H1 (cell line): ENCODE data around the gene SLC22A23. TPM values are rescaled to one million over a fixed set of nuclear protein-coding genes. Genes with fewer than 3 reads are reported as not detected.

Source experiments
- CTCF ChIA-PET: fragments of 300-600 bp; sonication (Branson Sonifier 250); formaldehyde crosslinking; loops from one replicate; lab custom pipeline; 2021; ENCODE audit not compliant: partially characterized antibody; lab: Charles Lee
- POLR2A ChIA-PET: fragments of 300-600 bp; sonication (Branson Sonifier 250); formaldehyde crosslinking; loops from one replicate; lab custom pipeline; 2021; ENCODE audit warnings: inconsistent platforms; ENCODE audit not compliant: partially characterized antibody; lab: Charles Lee
- DNase-seq, 2 experiments: peaks; one replicate each; pipeline versions ENCODE4 v3.0.0 to v3.0.0-alpha.2; 2010 to 2022; ENCODE audit warnings: low spot score in 2 of 2, low read depth in 1 of 2, mixed read lengths in 1 of 2
- FAIRE-seq: peaks from 2 replicates; lab custom pipeline; 2011; peaks lifted over from hg19 to GRCh38; lab: Jason Lieb, UNC
- H2AFZ ChIP-seq: 2 replicates; pipeline ENCODE4 v1.8.1; 2012; ENCODE audit warnings: low read length, inconsistent platforms
- H2AK5ac ChIP-seq: 2 replicates; pipeline ENCODE4 v1.6.1; 2013; ENCODE audit warnings: low read depth, low read length
- H2BK120ac ChIP-seq: replicated peaks from 2 replicates; pipeline ENCODE3; 2013; ENCODE audit warnings: low read depth, low read length, inconsistent platforms
- H2BK12ac ChIP-seq: 2 replicates; pipeline ENCODE4 v1.6.1; 2013; ENCODE audit warnings: low read depth, low read length
- H2BK15ac ChIP-seq: 2 replicates; pipeline ENCODE4 v1.6.1; 2013; ENCODE audit warnings: low read length
- H2BK20ac ChIP-seq: 2 replicates; pipeline ENCODE4 v1.6.1; 2013; ENCODE audit warnings: low read length
- H2BK5ac ChIP-seq: 2 replicates; pipeline ENCODE4 v1.6.1; 2013; ENCODE audit warnings: low read depth, low read length
- H3K14ac ChIP-seq: 2 replicates; pipeline ENCODE4 v1.6.1; 2013; ENCODE audit warnings: inconsistent platforms; ENCODE audit not compliant: insufficient read length
- H3K18ac ChIP-seq: 2 replicates; pipeline ENCODE4 v1.6.1; 2013; ENCODE audit warnings: low read length; ENCODE audit errors: extremely low read depth
- H3K23ac ChIP-seq: 2 replicates; pipeline ENCODE4 v1.6.1; 2013; ENCODE audit warnings: inconsistent platforms; ENCODE audit not compliant: insufficient read length
- H3K23me2 ChIP-seq: 2 replicates; pipeline ENCODE4 v1.6.1; 2013; ENCODE audit warnings: low read depth, low read length
- H3K27ac ChIP-seq: 2 replicates; pipeline ENCODE4 v1.6.1; 2011; ENCODE audit warnings: low read depth, low read length, inconsistent platforms
- H3K27me3 ChIP-seq, 4 experiments: replicated peaks in 1 of 4; 1 replicate in 1 of 4; 2 replicates in 3 of 4; pipeline versions ENCODE4 v1.6.1 to v1.8.1; 2011 to 2013; ENCODE audit warnings: low read length in 3 of 4, mild to moderate bottlenecking in 3 of 4, inconsistent platforms in 2 of 4, mixed read lengths in 2 of 4, moderate library complexity in 1 of 4; ENCODE audit not compliant: control insufficient read depth in 3 of 4, insufficient read depth in 3 of 4; ENCODE audit errors: extremely low read depth in 1 of 4
- H3K36me3 ChIP-seq, 4 experiments: 2 replicates each; pipeline versions ENCODE4 v1.6.1 to v1.8.1; 2011 to 2013; ENCODE audit warnings: mild to moderate bottlenecking in 4 of 4, low read length in 3 of 4, moderate library complexity in 2 of 4, control low read depth in 1 of 4, inconsistent platforms in 1 of 4; ENCODE audit not compliant: insufficient read depth in 4 of 4, control insufficient read depth in 2 of 4
- H3K4ac ChIP-seq: replicated peaks from 2 replicates; pipeline ENCODE3; 2013; ENCODE audit warnings: low read length, low read depth, mixed read lengths, inconsistent platforms; ENCODE audit not compliant: insufficient read length
- H3K4me1 ChIP-seq, 4 experiments: replicated peaks in 1 of 4; 1 replicate in 1 of 4; 2 replicates in 3 of 4; pipeline versions ENCODE4 v1.6.1 to v1.8.1; 2011 to 2013; ENCODE audit warnings: low read length in 3 of 4, inconsistent platforms in 2 of 4, mixed read lengths in 1 of 4; ENCODE audit not compliant: insufficient read depth in 4 of 4, control insufficient read depth in 3 of 4
- H3K4me2 ChIP-seq, 2 experiments: 2 replicates each; pipeline versions ENCODE4 v1.6.1 to v1.8.1; 2011 to 2013; ENCODE audit warnings: low read depth in 2 of 2, low read length in 2 of 2, control low read depth in 1 of 2, inconsistent platforms in 1 of 2, mild to moderate bottlenecking in 1 of 2; ENCODE audit not compliant: insufficient read depth in 1 of 2
- H3K4me3 ChIP-seq, 4 experiments: fragments of 200-600, 300-600 bp in 1 of 4; sonication (generic), shearing (Covaris generic), sonication (Bioruptor Twin) in 1 of 4; 2 replicates each; pipeline versions ENCODE4 v1.5.1 to v1.8.1; 2011 to 2016; ENCODE audit warnings: low read length in 4 of 4, low read depth in 3 of 4, control low read depth in 2 of 4, inconsistent platforms in 2 of 4, mild to moderate bottlenecking in 2 of 4, mixed read lengths in 1 of 4, moderate library complexity in 1 of 4; ENCODE audit not compliant: insufficient read depth in 2 of 4; ENCODE audit errors: extremely low read depth in 1 of 4
- H3K56ac ChIP-seq: replicated peaks from 2 replicates; pipeline ENCODE3; 2013; ENCODE audit warnings: low read depth, mild to moderate bottlenecking, mixed read lengths, low read length, inconsistent platforms; ENCODE audit not compliant: insufficient read length
- H3K79me1 ChIP-seq: 2 replicates; pipeline ENCODE4 v1.6.1; 2013; ENCODE audit warnings: low read depth, low read length, control low read depth
- H3K79me2 ChIP-seq, 2 experiments: 2 replicates each; pipeline versions ENCODE4 v1.6.1 to v1.8.1; 2012 to 2013; ENCODE audit warnings: low read length in 2 of 2, mild to moderate bottlenecking in 2 of 2, inconsistent platforms in 1 of 2; ENCODE audit not compliant: insufficient read depth in 2 of 2, control insufficient read depth in 1 of 2
- H3K9ac ChIP-seq, 4 experiments: replicated peaks in 1 of 4; 1 replicate in 1 of 4; 2 replicates in 3 of 4; pipeline versions ENCODE4 v1.6.1 to v1.8.1; 2011 to 2013; ENCODE audit warnings: low read depth in 3 of 4, low read length in 3 of 4, control low read depth in 2 of 4, mild to moderate bottlenecking in 2 of 4, moderate library complexity in 2 of 4, inconsistent platforms in 1 of 4; ENCODE audit errors: extremely low read depth in 1 of 4
- H3K9me3 ChIP-seq, 2 experiments: 2 replicates each; pipeline versions ENCODE4 v1.6.1 to v1.8.1; 2012 to 2013; ENCODE audit warnings: mild to moderate bottlenecking in 2 of 2, moderate library complexity in 2 of 2, control low read depth in 1 of 2, inconsistent platforms in 1 of 2, low read depth in 1 of 2, low read length in 1 of 2, mixed read lengths in 1 of 2; ENCODE audit not compliant: insufficient read depth in 2 of 2
- H4K20me1 ChIP-seq, 2 experiments: replicated peaks in 1 of 2; 2 replicates each; pipeline versions ENCODE3 to v1.8.1; 2011 to 2013; ENCODE audit warnings: inconsistent platforms in 2 of 2, low read length in 2 of 2, mild to moderate bottlenecking in 1 of 2; ENCODE audit not compliant: insufficient read depth in 2 of 2, control insufficient read depth in 1 of 2
- H4K5ac ChIP-seq: 2 replicates; pipeline ENCODE4 v1.6.1; 2013; ENCODE audit warnings: low read length, low read depth, mixed read lengths, inconsistent platforms; ENCODE audit not compliant: insufficient read length
- H4K8ac ChIP-seq: 2 replicates; pipeline ENCODE4 v1.8.0; 2013; ENCODE audit warnings: mild to moderate bottlenecking, moderate library complexity, low read length, inconsistent platforms; ENCODE audit not compliant: insufficient read depth; ENCODE audit errors: extremely low read depth
- H4K91ac ChIP-seq: replicated peaks from 2 replicates; pipeline ENCODE3; 2013; ENCODE audit warnings: low read length, mixed read lengths, inconsistent platforms; ENCODE audit not compliant: insufficient read length
- BACH1 ChIP-seq: IDR thresholded peaks from 2 replicates; pipeline ENCODE4 v1.6.1; 2012; ENCODE audit warnings: low read length, improper control_type of control experiment
- BCL11A ChIP-seq, 2 experiments: IDR thresholded peaks; one replicate each; pipeline ENCODE4 v1.6.1; 2011; ENCODE audit warnings: low read depth in 2 of 2, low read length in 2 of 2, mild to moderate bottlenecking in 2 of 2
- CBX8 ChIP-seq: fragments of 300-800, 300-1000 bp; sonication (generic); IDR thresholded peaks from 2 replicates; pipeline ENCODE4 v1.7.1; 2016; ENCODE audit warnings: low read depth, low read length, borderline replicate concordance
- CHD1 ChIP-seq: IDR thresholded peaks from 2 replicates; pipeline ENCODE4 v1.6.1; 2012; ENCODE audit warnings: low read depth, low read length, improper control_type of control experiment
- GABPA ChIP-seq: IDR thresholded peaks from 2 replicates; pipeline ENCODE4 v1.6.1; 2011; ENCODE audit warnings: mild to moderate bottlenecking, low read length, moderate library complexity, borderline replicate concordance; ENCODE audit not compliant: insufficient read depth
- JUN ChIP-seq: IDR thresholded peaks from 2 replicates; pipeline ENCODE4 v1.6.1; 2011; ENCODE audit warnings: low read depth, mild to moderate bottlenecking, improper control_type of control experiment, low read length
- NANOG ChIP-seq: IDR thresholded peaks from 2 replicates; pipeline ENCODE4 v1.6.1; 2011; ENCODE audit warnings: low read length, low read depth, mild to moderate bottlenecking, inconsistent platforms; ENCODE audit not compliant: insufficient read depth, poor library complexity, severe bottlenecking
- PHF8 ChIP-seq: fragments of 200-600 bp; sonication (generic); conservative IDR thresholded peaks from 2 replicates; pipeline ENCODE4 v1.7.1; 2012; ENCODE audit warnings: low read depth, mild to moderate bottlenecking, inconsistent platforms, low read length, moderate library complexity
- SP2 ChIP-seq: IDR thresholded peaks from 2 replicates; pipeline ENCODE4 v1.6.1; 2012; ENCODE audit warnings: mild to moderate bottlenecking, low read length, inconsistent platforms
- TAF1 ChIP-seq: IDR thresholded peaks from 2 replicates; pipeline ENCODE4 v1.6.1; 2011; ENCODE audit warnings: mild to moderate bottlenecking, low read depth, low read length
- ZNF274 ChIP-seq: IDR thresholded peaks from 2 replicates; pipeline ENCODE4 v1.7.0; 2012; ENCODE audit warnings: low read length, borderline replicate concordance; ENCODE audit errors: extremely low read depth
- WGBS, 2 experiments: shearing (Covaris generic) in 1 of 2; methylation state at CpG; one replicate each; pipeline versions ENCODE4 v1.1.6 to v1.1.7; 2013 to 2015; ENCODE audit warnings: low lambda C conversion rate in 2 of 2, mixed read lengths in 2 of 2, inconsistent platforms in 1 of 2, low coverage in 1 of 2, missing lambda C conversion rate in 1 of 2; ENCODE audit not compliant: insufficient replicate concordance in 2 of 2, insufficient coverage in 1 of 2, insufficient read length in 1 of 2; ENCODE audit errors: extremely low coverage in 1 of 2, missing lambda C conversion rate in 1 of 2; 5-methylcytosine and 5-hydroxymethylcytosine counted together
- polyA plus RNA-seq, 7 experiments: library from polyadenylated mRNA; depleted of rRNA in 3 of 7; stranded (reverse) in 5 of 7; unstranded in 2 of 7; fragments of >200 nt in 5 of 7; fragments of 200-250 nt in 2 of 7; gene quantifications; 1 replicate in 5 of 7; 2 replicates in 1 of 7; 4 replicates in 1 of 7; pipeline versions ENCODE4 v1.2.1 to v1.2.3, GENCODE V29; 2011 to 2013; ENCODE audit warnings: missing spikeins in 2 of 7, mixed read lengths in 2 of 7
- total RNA-seq: library from RNA; stranded (reverse); fragmentation: NEBNext Ultra II Directional; extraction: Animal tissue kit (Norgen Biotek cat#: 25700); gene quantifications from 2 replicates; pipeline ENCODE4 v1.2.1, GENCODE V29; 2021
- TF ChIP-seq, protein P1 (sequence below): IDR thresholded peaks from 2 replicates; pipeline ENCODE4 v1.6.1; 2011; ENCODE audit warnings: low read depth, mild to moderate bottlenecking, low read length; ENCODE audit not compliant: insufficient read depth

SLC22A23 gene
- total and polyA plus RNA-seq, 2 of the 8 experiments (the other 6 are each of a cell fraction or from before 2014, with no cell fraction given), result 9.9 to 38.4 TPM

DNA sequence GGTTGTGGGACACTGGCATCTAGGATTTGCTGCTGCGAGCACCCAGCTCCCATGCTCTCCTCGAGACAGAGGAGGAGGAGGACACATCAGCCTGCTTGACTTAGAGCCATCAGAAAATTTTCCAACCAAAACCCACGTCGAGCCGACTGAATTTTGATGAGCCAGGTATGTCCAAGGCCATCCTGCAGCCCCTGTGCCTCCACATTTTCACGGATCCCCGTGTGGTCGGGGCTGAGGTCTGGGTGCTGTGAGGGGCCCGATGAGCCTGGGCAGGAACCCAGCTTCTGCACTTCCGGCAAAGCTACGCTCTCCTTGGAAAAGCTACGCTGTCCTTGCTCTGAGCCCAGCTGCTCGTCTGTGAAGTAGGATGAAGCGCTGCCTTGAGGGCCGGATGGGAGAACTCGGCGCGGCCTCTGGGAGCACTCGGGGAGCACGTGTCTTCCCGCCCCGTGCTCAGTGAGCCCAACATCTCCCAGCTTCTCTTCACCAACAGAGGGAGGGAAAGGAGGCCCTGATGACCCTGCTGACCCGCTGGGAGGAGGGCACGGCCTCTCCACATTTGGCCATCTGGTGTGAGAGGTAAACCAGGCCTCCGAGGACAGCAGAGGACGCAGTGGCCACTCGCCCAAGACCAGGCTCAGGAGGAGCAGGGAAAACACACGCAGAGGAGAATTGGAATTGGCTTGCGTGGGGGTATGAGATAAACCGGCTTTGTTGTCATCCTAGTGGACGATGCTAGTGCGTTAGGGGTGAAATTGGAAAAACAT is 164.2 kb downstream of the SLC22A23 start:
- no peak overlapping the region for H2BK12ac ChIP-seq
- ChIA-PET POLR2A (interaction anchor here (1.5 kb wide), 1 partner anchor 32 kb away, joined by 3 read pairs; no protein-coding TSS in a partner anchor), CTCF (interaction anchor here (0.8 to 2.8 kb wide), 11 partner anchors 10 to 440 kb away, joined by 3 to 14 read pairs (median 3); no protein-coding TSS in a partner anchor)
- H4K8ac ChIP-seq, result no peak overlapping the region; the same call in 1 of the 2 replicates
- no peak overlapping the region for H3K27ac ChIP-seq
- H2BK20ac ChIP-seq, result no peak overlapping the region
- H3K23me2 ChIP-seq, result no peaks in the 10 kb centered on the region
- no peak overlapping the region for H3K56ac ChIP-seq
- no peak overlapping the region for H2AK5ac ChIP-seq
- no peak overlapping the region for H3K14ac ChIP-seq
- H3K4me3 ChIP-seq, result no peak overlapping the region
- H3K9ac ChIP-seq, result no peak overlapping the region
- no peaks in the 10 kb centered on the region for H3K4me1 ChIP-seq
- no peak overlapping the region for H2BK5ac ChIP-seq
- no peak overlapping the region for H3K18ac ChIP-seq
- FAIRE-seq (no peak), DNase-seq (no peak)
- no peaks in the 10 kb centered on the region for H3K27me3 ChIP-seq
- H3K4me2 ChIP-seq, result no peak overlapping the region
- no peak overlapping the region for H3K4ac ChIP-seq
- H2BK120ac ChIP-seq, result no peak overlapping the region
- 96% methylated on average over 29 of the region's 32 CpGs; no CpG with 5 or more reads in 1 of the 2 experiments for WGBS, 2 experiments
- no peak for TF ChIP-seq JUN
- TF ChIP-seq GABPA, result no peak
- no peak for TF ChIP-seq NANOG
- no peak for TF ChIP-seq BACH1
- TF ChIP-seq CBX8, result no peak
- TF ChIP-seq SP2, result no peak
- no peak for TF ChIP-seq TAF1
- TF ChIP-seq PHF8, result no peak
- TF ChIP-seq BCL11A (IDR thresholded peaks at IDR 0.05; ENCODE audit: low read depth in 2 of 2, low read length in 2 of 2), result no peak
- no peak for TF ChIP-seq ZNF274
- no peak for TF ChIP-seq CHD1
- TF ChIP-seq, protein P1, sequence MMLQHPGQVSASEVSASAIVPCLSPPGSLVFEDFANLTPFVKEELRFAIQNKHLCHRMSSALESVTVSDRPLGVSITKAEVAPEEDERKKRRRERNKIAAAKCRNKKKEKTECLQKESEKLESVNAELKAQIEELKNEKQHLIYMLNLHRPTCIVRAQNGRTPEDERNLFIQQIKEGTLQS, result no peak
- H4K91ac ChIP-seq, result no peak overlapping the region
- H2AFZ ChIP-seq, result no peak overlapping the region
- no peak overlapping the region for H3K23ac ChIP-seq
- H3K9me3 ChIP-seq, result no peaks in the 10 kb centered on the region
- H3K36me3 ChIP-seq, result no peaks in the 10 kb centered on the region; a peak in 1 of 8 replicates
- H3K79me2 ChIP-seq, result no peaks in the 10 kb centered on the region
- no peak overlapping the region for H2BK15ac ChIP-seq
- no peak overlapping the region for H4K5ac ChIP-seq
- no peaks in the 10 kb centered on the region for H3K79me1 ChIP-seq
- H4K20me1 ChIP-seq, result no peaks in the 10 kb centered on the region
